Activated naive CD8-positive, alpha-beta T cell treated with anti-CD3 and anti-CD28 coated beads, Interleukin-2, amount 50 U/mL, for 24 hours (primary cell): ENCODE results near the gene HOTAIR.

ENCODE experiments used
- ATAC-seq: fragments of 150-1000 bp; cut with Tn5 transposase; one replicate; pipeline ENCODE4 v1.10.0; 2021
- DNase-seq: peaks from one replicate; pipeline ENCODE4 v3.0.0; 2021
- H3K27ac Mint-ChIP-seq: one replicate; pipeline ENCODE4 v1.8.0; 2021; ENCODE audit warnings: mild to moderate bottlenecking, mixed read lengths
- H3K27me3 Mint-ChIP-seq: one replicate; pipeline ENCODE4 v1.8.0; 2021; ENCODE audit warnings: mixed read lengths
- H3K36me3 Mint-ChIP-seq: one replicate; pipeline ENCODE4 v1.8.0; 2021; ENCODE audit warnings: low read depth, mixed read lengths
- H3K4me1 Mint-ChIP-seq: one replicate; pipeline ENCODE4 v1.8.0; 2021; ENCODE audit warnings: mixed read lengths
- H3K4me3 Mint-ChIP-seq: one replicate; pipeline ENCODE4 v1.8.0; 2021; ENCODE audit warnings: mild to moderate bottlenecking, moderate library complexity, mixed read lengths
- H3K9me3 Mint-ChIP-seq: one replicate; pipeline ENCODE4 v1.8.0; 2021; ENCODE audit warnings: mixed read lengths

The HOTAIR gene

GRCh38 chr12:53974084-53975063, at the start of gene HOTAIR:
Gene HOTAIR (minus strand): TSS chr12:53974954.
- Mint-ChIP-seq H3K36me3 (peaks cover 3% of the 10 kb centered on the region), H3K27me3 (peaks cover 88% of the 10 kb centered on the region), H3K4me1 (peaks cover 14% of the 10 kb centered on the region), H3K4me3 (peak within 1 kb of the TSS; percentile 50), H3K9me3 (no peaks in the 10 kb centered on the region), H3K27ac (peak within 1 kb of the TSS; percentile 49)
- ATAC-seq = no peak
- DNase-seq = no peak

GRCh38 chr12:54024127-54024526, 49.4 kb upstream of the HOTAIR start:
- no peak for DNase-seq
- H3K4me3 Mint-ChIP-seq = no peak overlapping the region
- H3K27ac Mint-ChIP-seq = no peak overlapping the region
- H3K9me3 Mint-ChIP-seq = no peaks in the 10 kb centered on the region
- H3K36me3 Mint-ChIP-seq = no peaks in the 10 kb centered on the region
- H3K27me3 Mint-ChIP-seq = peaks cover 86% of the 10 kb centered on the region
- no peak for ATAC-seq
- H3K4me1 Mint-ChIP-seq = peaks cover 6% of the 10 kb centered on the region

GRCh38 chr12:54022960-54023884, 48.5 kb upstream of the HOTAIR start:
- Mint-ChIP-seq H3K9me3 (no peaks in the 10 kb centered on the region), H3K36me3 (no peaks in the 10 kb centered on the region), H3K27ac (no peak overlapping the region), H3K4me1 (peaks cover 5% of the 10 kb centered on the region), H3K4me3 (no peak overlapping the region), H3K27me3 (peaks cover 83% of the 10 kb centered on the region)
- ATAC-seq (no peak), DNase-seq (no peak)

GRCh38 chr12:54021432-54022013, 46.8 kb upstream of the HOTAIR start:
- no peaks in the 10 kb centered on the region for H3K36me3 Mint-ChIP-seq
- no peak overlapping the region for H3K27ac Mint-ChIP-seq
- ATAC-seq (no peak), DNase-seq (no peak)
- peaks cover 12% of the 10 kb centered on the region for H3K4me1 Mint-ChIP-seq
- H3K27me3 Mint-ChIP-seq = peaks cover 75% of the 10 kb centered on the region
- H3K9me3 Mint-ChIP-seq = no peaks in the 10 kb centered on the region
- H3K4me3 Mint-ChIP-seq = no peak overlapping the region

GRCh38 chr12:54020591-54021405, 46.0 kb upstream of the HOTAIR start:
- Mint-ChIP-seq H3K9me3 (no peaks in the 10 kb centered on the region), H3K27ac (no peak overlapping the region), H3K36me3 (no peaks in the 10 kb centered on the region), H3K27me3 (peaks cover 76% of the 10 kb centered on the region), H3K4me3 (no peak overlapping the region), H3K4me1 (peaks cover 12% of the 10 kb centered on the region)
- ATAC-seq (no peak), DNase-seq (no peak)

- Mint-ChIP-seq H3K27ac (no peak overlapping the region), H3K9me3 (no peaks in the 10 kb centered on the region), H3K4me3 (no peak overlapping the region), H3K27me3 (peaks cover 78% of the 10 kb centered on the region), H3K36me3 (no peaks in the 10 kb centered on the region), H3K4me1 (peaks cover 14% of the 10 kb centered on the region)
- DNase-seq = no peak
- no peak for ATAC-seq
Observed at GRCh38 chr12:54019924-54020590, 45.3 kb upstream of the HOTAIR start.

- Mint-ChIP-seq H3K27ac (no peak overlapping the region), H3K4me1 (peaks cover 17% of the 10 kb centered on the region), H3K9me3 (no peaks in the 10 kb centered on the region), H3K36me3 (no peaks in the 10 kb centered on the region), H3K27me3 (peaks cover 78% of the 10 kb centered on the region), H3K4me3 (no peak overlapping the region)
- DNase-seq (no peak), ATAC-seq (no peak)
Observed at GRCh38 chr12:54019091-54019811, 44.5 kb upstream of the HOTAIR start.

- H3K9me3 Mint-ChIP-seq = no peaks in the 10 kb centered on the region
- ATAC-seq (no peak), DNase-seq (no peak)
- no peaks in the 10 kb centered on the region for H3K36me3 Mint-ChIP-seq
- peaks cover 78% of the 10 kb centered on the region for H3K27me3 Mint-ChIP-seq
- H3K27ac Mint-ChIP-seq = no peak overlapping the region
- H3K4me1 Mint-ChIP-seq = peaks cover 17% of the 10 kb centered on the region
- H3K4me3 Mint-ChIP-seq = peak overlapping the region; percentile 79
Observed at GRCh38 chr12:54018468-54018984, 43.8 kb upstream of the HOTAIR start.

GRCh38 chr12:54017878-54018467, 43.2 kb upstream of the HOTAIR start:
- Mint-ChIP-seq H3K4me1 (peaks cover 17% of the 10 kb centered on the region), H3K36me3 (no peaks in the 10 kb centered on the region), H3K4me3 (peak overlapping the region; percentile 79), H3K9me3 (no peaks in the 10 kb centered on the region), H3K27ac (no peak overlapping the region), H3K27me3 (peaks cover 78% of the 10 kb centered on the region)
- ATAC-seq (peak; percentile 86), DNase-seq (peak; percentile 75)

- DNase-seq = no peak
- Mint-ChIP-seq H3K4me3 (peak overlapping the region; percentile 79), H3K27ac (no peak overlapping the region), H3K9me3 (no peaks in the 10 kb centered on the region), H3K4me1 (peaks cover 17% of the 10 kb centered on the region), H3K27me3 (peaks cover 79% of the 10 kb centered on the region), H3K36me3 (no peaks in the 10 kb centered on the region)
- ATAC-seq = peak; percentile 22
Observed at GRCh38 chr12:54017027-54017788, 42.5 kb upstream of the HOTAIR start.

GRCh38 chr12:54016478-54016964, 41.8 kb upstream of the HOTAIR start:
- H3K4me3 Mint-ChIP-seq = no peak overlapping the region
- H3K27ac Mint-ChIP-seq = no peak overlapping the region
- ATAC-seq (no peak), DNase-seq (no peak)
- peaks cover 18% of the 10 kb centered on the region for H3K4me1 Mint-ChIP-seq
- H3K36me3 Mint-ChIP-seq = no peaks in the 10 kb centered on the region
- no peaks in the 10 kb centered on the region for H3K9me3 Mint-ChIP-seq
- H3K27me3 Mint-ChIP-seq = peaks cover 79% of the 10 kb centered on the region

- H3K27me3 Mint-ChIP-seq = peaks cover 79% of the 10 kb centered on the region
- no peak overlapping the region for H3K27ac Mint-ChIP-seq
- DNase-seq (no peak), ATAC-seq (no peak)
- H3K4me1 Mint-ChIP-seq = peaks cover 21% of the 10 kb centered on the region
- H3K4me3 Mint-ChIP-seq = no peak overlapping the region
- no peaks in the 10 kb centered on the region for H3K36me3 Mint-ChIP-seq
- no peaks in the 10 kb centered on the region for H3K9me3 Mint-ChIP-seq
Observed at GRCh38 chr12:54016051-54016450, 41.3 kb upstream of the HOTAIR start.
